Heart left ventricle (tissue), 16 donors: ENCODE results near the gene C9orf78. TPM values are rescaled to one million over a fixed set of nuclear protein-coding genes. Genes with fewer than 3 reads are reported as not detected.

Source experiments
- ATAC-seq, 4 donors: fragments of 200-7000 bp; cut with Tn5 transposase; one replicate each; pipeline ENCODE4 v1.9.1; 2020 to 2022; ENCODE audit warnings: moderate library complexity in 4 of 4, mild to moderate bottlenecking in 3 of 4, moderate number of reproducible peaks in 1 of 4
- DNase-seq, 5 donors: peaks; one replicate each; pipeline ENCODE4 v3.0.0-alpha.2; 2020
- H3K27ac ChIP-seq, 12 donors: fragments of 200-600 bp; sonication (generic) in 4 of 12; one replicate each; pipeline versions ENCODE4 v1.5.0 to v1.8.0; 2016 to 2022; ENCODE audit warnings: mild to moderate bottlenecking in 2 of 12
- H3K27me3 ChIP-seq, 9 donors: fragments of 200-600 bp; sonication (generic) in 2 of 9; one replicate each; pipeline versions ENCODE4 v1.5.1 to v1.8.0; 2016 to 2022; ENCODE audit warnings: mild to moderate bottlenecking in 3 of 9
- H3K36me3 ChIP-seq, 9 donors: fragments of 200-600 bp; sonication (generic) in 2 of 9; one replicate each; pipeline versions ENCODE4 v1.5.0 to v1.8.0; 2018 to 2022; ENCODE audit warnings: mild to moderate bottlenecking in 2 of 9
- H3K4me1 ChIP-seq, 12 donors: fragments of 200-600 bp; sonication (generic) in 4 of 12; one replicate each; pipeline versions ENCODE4 v1.5.0 to v1.8.0; 2016 to 2022; ENCODE audit warnings: mild to moderate bottlenecking in 3 of 12
- H3K4me3 ChIP-seq, 12 donors: fragments of 200-600 bp; sonication (generic) in 4 of 12; one replicate each; pipeline versions ENCODE4 v1.5.0 to v1.8.0; 2017 to 2022; ENCODE audit warnings: mild to moderate bottlenecking in 9 of 12, moderate library complexity in 4 of 12
- H3K9me3 ChIP-seq, 12 donors: fragments of 200-600 bp; sonication (generic) in 4 of 12; one replicate each; pipeline versions ENCODE4 v1.5.0 to v1.8.0; 2016 to 2022; ENCODE audit warnings: mild to moderate bottlenecking in 1 of 12
- POLR2A ChIP-seq, 2 donors: fragments of 450-650 bp; IDR thresholded peaks; one replicate each; pipeline ENCODE4 v1.6.1; 2017; ENCODE audit warnings: antibody characterized with exemption in 2 of 2, mild to moderate bottlenecking in 2 of 2, moderate library complexity in 2 of 2
- WGBS, 4 donors: extraction: QIAGEN DNeasy Blood & Tissue Kit in 2 of 4; methylation state at CpG; one replicate each; pipeline versions ENCODE4 v1.1.5 to v1.1.7; 2013 to 2018; 5-methylcytosine and 5-hydroxymethylcytosine counted together
- intact Hi-C, 10 donors: fragments of 100-400 bp; cut with DNase I; formaldehyde crosslinking; loops; one replicate each; pipeline versions ENCODE4 v1.11.1 to v1.14.2; 2022
- polyA plus RNA-seq, 2 donors: library from polyadenylated mRNA; stranded (reverse); fragments of 200-250 nt; gene quantifications; one replicate each; pipeline ENCODE4 v1.2.3, GENCODE V29; 2013
- total RNA-seq, 9 donors: library from RNA; depleted of rRNA in 2 of 9; stranded (reverse); fragments of >200 nt in 2 of 9; fragmentation: NEBNext Ultra II Directional in 3 of 9; extraction: Animal tissue kit (Norgen Biotek cat#: 25700) in 3 of 9; gene quantifications; one replicate each; pipeline versions ENCODE4 v1.1.0 to v1.2.4, GENCODE V29; 2016 to 2023
- TF ChIP-seq, protein P1 (sequence below), 12 donors: fragments of 200-600 bp; sonication (generic) in 4 of 12; IDR thresholded peaks; one replicate each; pipeline versions ENCODE4 v1.5.0 to v1.8.0; 2018 to 2022; ENCODE audit warnings: antibody characterized with exemption in 12 of 12, mild to moderate bottlenecking in 5 of 12
- donor health status: ischemic (EF 13 %, LVEDD 7.1; RV severe dilation, severe dysfunction).
- donor health status: healthy with polysubstance abuse.
- donor health status: DM: no; HTN: yes; CAD: no.
- donor health status: DM: no; HTN: no; CAD: no.
- donor health status: ischemic (EF 25% LVEDD 6.9; RV normal size, moderate dysfunction).
- donor health status: ischemic (EF 25% LVEDD 5.7; RV mildly dilated, moderate dysfunction).
- donor health status: healthy.
- donor health status: DM: yes; HTN: yes; CAD: no.
- donor health status: ischemic (EF 35%, LVEDD 5.7; RV mildly dilated, moderate dysfunction).
- donor health status: nonischemic (EF 11% LVEDD 7.7; RV severe dilation, severe dysfunction).
- donor health status: DM: yes; HTN: yes; CAD: no.
- donor health status: PGD.
- donor health status: ischemic (EF 29% LVEDD 5.4; RV normal size, mild dysfunction).
- donor health status: nonischemic (EF 23%, LVEDD 6.1; RV moderate dilation, normal function).

The C9orf78 gene
- total and polyA plus RNA-seq, 11 donors: 28.4 to 69.2 (median 33.2) TPM

DNA sequence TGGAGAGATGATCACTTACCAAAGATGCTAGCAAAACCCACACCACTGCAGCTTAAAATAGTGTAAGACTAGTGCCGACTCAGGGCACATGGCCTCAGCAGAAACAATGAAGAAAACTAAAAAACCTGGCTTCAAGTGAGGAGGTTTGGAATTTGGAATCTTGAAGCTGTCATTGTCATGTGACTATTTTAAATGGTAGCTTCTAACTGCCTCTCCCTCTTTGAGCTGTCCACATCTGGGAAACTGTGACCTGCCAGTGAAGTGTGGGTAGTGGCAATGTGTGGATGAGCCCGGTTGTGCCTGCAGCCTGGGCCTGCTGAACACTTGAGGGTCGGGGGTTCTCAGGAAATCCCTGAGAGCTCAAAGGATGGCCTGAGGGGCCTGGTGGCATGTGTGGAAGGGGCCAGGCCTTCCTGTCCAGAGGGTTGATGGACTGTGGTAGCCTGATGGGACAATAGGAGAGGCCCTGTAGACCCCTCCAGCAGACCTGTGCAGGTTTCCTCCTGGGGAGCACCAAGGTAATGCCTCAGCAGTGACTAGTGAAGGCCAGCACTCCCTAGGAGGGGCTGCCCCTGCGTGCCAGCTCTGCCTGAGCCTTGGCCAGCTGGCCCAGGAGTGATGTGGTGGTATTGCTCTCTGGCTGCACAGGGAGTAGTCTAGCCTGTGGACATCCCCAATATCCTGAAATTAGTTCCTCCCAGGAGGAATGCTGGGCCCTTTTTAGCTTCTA is 13.8 kb upstream of the C9orf78 start:
- intact Hi-C loops: no loop called here
- H3K4me3 ChIP-seq: no peak overlapping the region
- H3K9me3 ChIP-seq: no peaks in the 10 kb centered on the region
- peaks cover 0 to 6% (median 0%) of the 10 kb centered on the region in 12 donors for H3K4me1 ChIP-seq
- no peaks in the 10 kb centered on the region for H3K27me3 ChIP-seq
- H3K27ac ChIP-seq: no peak overlapping the region
- TF ChIP-seq, protein P1, sequence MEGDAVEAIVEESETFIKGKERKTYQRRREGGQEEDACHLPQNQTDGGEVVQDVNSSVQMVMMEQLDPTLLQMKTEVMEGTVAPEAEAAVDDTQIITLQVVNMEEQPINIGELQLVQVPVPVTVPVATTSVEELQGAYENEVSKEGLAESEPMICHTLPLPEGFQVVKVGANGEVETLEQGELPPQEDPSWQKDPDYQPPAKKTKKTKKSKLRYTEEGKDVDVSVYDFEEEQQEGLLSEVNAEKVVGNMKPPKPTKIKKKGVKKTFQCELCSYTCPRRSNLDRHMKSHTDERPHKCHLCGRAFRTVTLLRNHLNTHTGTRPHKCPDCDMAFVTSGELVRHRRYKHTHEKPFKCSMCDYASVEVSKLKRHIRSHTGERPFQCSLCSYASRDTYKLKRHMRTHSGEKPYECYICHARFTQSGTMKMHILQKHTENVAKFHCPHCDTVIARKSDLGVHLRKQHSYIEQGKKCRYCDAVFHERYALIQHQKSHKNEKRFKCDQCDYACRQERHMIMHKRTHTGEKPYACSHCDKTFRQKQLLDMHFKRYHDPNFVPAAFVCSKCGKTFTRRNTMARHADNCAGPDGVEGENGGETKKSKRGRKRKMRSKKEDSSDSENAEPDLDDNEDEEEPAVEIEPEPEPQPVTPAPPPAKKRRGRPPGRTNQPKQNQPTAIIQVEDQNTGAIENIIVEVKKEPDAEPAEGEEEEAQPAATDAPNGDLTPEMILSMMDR (IDR thresholded peaks at IDR 0.05): no peak
- no peak for TF ChIP-seq POLR2A (IDR thresholded peaks at IDR 0.05)
- DNase-seq (no peak), ATAC-seq (peak in 1 of 4 donors; percentile 18)
- 63 to 92% (median 79%) methylated on average over 3 to 4 of the region's 4 CpGs for WGBS, 4 donors
- peaks cover 0 to 45% (median 39%) of the 10 kb centered on the region in 9 donors for H3K36me3 ChIP-seq

DNA sequence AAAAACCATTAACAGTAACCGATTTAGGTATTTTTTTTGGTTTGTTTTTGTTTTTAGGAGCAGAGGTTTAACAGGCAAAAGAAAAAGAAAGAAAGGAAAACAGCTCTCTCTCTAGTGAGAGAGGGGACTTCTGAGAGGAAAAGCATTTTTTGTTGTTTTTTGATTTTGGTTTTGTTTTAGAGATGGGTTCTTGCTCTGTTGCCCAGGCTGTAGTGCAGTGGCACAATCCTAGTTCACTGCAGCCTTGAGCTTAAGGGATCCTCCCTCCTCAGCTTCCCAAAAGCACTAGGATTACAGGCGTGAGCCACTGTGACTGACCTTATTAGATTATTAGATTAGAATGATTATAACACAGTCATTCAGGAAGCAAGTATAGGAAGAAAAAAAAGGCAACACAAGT is 10.3 kb upstream of the C9orf78 start:
- DNase-seq (no peak), ATAC-seq (no peak)
- Histone ChIP-seq H3K27ac (peak overlapping the region in 1 of 12 donors; percentile 42), H3K9me3 (no peaks in the 10 kb centered on the region), H3K27me3 (no peaks in the 10 kb centered on the region), H3K36me3 (peaks cover 0 to 14% (median 10%) of the 10 kb centered on the region in 9 donors), H3K4me1 (peaks cover 0 to 6% (median 0%) of the 10 kb centered on the region in 12 donors), H3K4me3 (no peak overlapping the region)
- WGBS, 4 donors: 56 to 76% (median 69%) methylated on average over 2 of the region's 2 CpGs
- TF ChIP-seq, protein P1 (IDR thresholded peaks at IDR 0.05): no peak
- no peak for TF ChIP-seq POLR2A (IDR thresholded peaks at IDR 0.05)
- intact Hi-C loops: no loop called here

GRCh38 chr9:129841071-129841470 is 6.0 kb upstream of the C9orf78 start:
- peaks cover 0 to 31% (median 7%) of the 10 kb centered on the region in 12 donors for H3K4me1 ChIP-seq
- no peak for ATAC-seq
- intact Hi-C loops: no loop called here
- no peak for DNase-seq
- no peak for TF ChIP-seq POLR2A (IDR thresholded peaks at IDR 0.05)
- TF ChIP-seq, protein P1 (IDR thresholded peaks at IDR 0.05): no peak
- no peak overlapping the region for H3K4me3 ChIP-seq
- H3K27ac ChIP-seq: no peak overlapping the region
- H3K9me3 ChIP-seq: no peaks in the 10 kb centered on the region
- peaks cover 0 to 6% (median 0%) of the 10 kb centered on the region in 9 donors for H3K36me3 ChIP-seq
- WGBS, 4 donors: 63 to 69% (median 67%) methylated on average over 4 of the region's 4 CpGs
- H3K27me3 ChIP-seq: no peaks in the 10 kb centered on the region

DNA sequence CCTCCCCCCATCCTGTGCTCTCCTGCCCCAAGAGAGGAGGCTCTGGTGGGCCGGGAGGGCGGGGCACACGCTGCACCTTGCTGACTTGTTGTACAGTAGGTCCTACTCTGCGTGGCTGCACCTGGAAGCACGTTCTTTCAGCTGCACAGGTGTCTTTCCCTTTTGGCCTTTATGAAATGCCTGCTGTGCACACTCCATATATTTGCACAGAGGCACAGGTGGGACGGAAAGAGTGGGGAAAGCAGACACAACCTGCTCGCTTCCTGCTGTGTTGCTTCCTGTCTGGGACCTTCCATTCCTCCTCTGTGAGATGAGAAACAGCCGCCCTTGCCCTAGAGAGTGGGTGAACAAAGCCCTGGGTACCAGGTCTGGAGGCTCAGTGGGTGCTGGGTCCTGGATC is 5.0 kb upstream of the C9orf78 start:
- H3K36me3 ChIP-seq: peaks cover 0 to 6% (median 0%) of the 10 kb centered on the region in 9 donors
- no peak overlapping the region for H3K27ac ChIP-seq
- ATAC-seq (no peak), DNase-seq (no peak)
- H3K4me3 ChIP-seq: no peak overlapping the region
- WGBS, 4 donors: 81 to 94% (median 88%) methylated on average over 5 to 8 of the region's 8 CpGs
- intact Hi-C loops: no loop called here
- H3K27me3 ChIP-seq: no peaks in the 10 kb centered on the region
- TF ChIP-seq, protein P1 (IDR thresholded peaks at IDR 0.05): no peak
- no peak for TF ChIP-seq POLR2A (IDR thresholded peaks at IDR 0.05)
- H3K9me3 ChIP-seq: no peaks in the 10 kb centered on the region
- H3K4me1 ChIP-seq: peaks cover 0 to 29% (median 11%) of the 10 kb centered on the region in 12 donors
